HEK293T (cell line): ENCODE results near the gene CAMK1D.

Source experiments
- ARNT ChIP-seq: fragments of 450-650 bp; IDR thresholded peaks from 2 replicates; pipeline ENCODE4 v1.6.1; 2017; ENCODE audit warnings: mild to moderate bottlenecking
- BHLHE40 ChIP-seq: fragments of 450-650 bp; IDR thresholded peaks from 2 replicates; pipeline ENCODE4 v1.6.1; 2016; ENCODE audit warnings: mild to moderate bottlenecking, moderate library complexity, borderline replicate concordance
- CTBP1 ChIP-seq: fragments of 450-650 bp; IDR thresholded peaks from 2 replicates; pipeline ENCODE4 v1.6.1; 2016; ENCODE audit warnings: borderline replicate concordance
- ELF4 ChIP-seq: fragments of 450-650 bp; IDR thresholded peaks from 2 replicates; pipeline ENCODE4 v1.6.1; 2017; ENCODE audit warnings: antibody characterized with exemption
- FOXA1 ChIP-seq: fragments of 450-650 bp; IDR thresholded peaks from 2 replicates; pipeline ENCODE4 v1.6.1; 2016; ENCODE audit warnings: mild to moderate bottlenecking
- FOXM1 ChIP-seq: fragments of 450-650 bp; IDR thresholded peaks from 2 replicates; pipeline ENCODE4 v1.6.1; 2017; ENCODE audit warnings: mild to moderate bottlenecking, borderline replicate concordance
- HDGF ChIP-seq: fragments of 450-650 bp; IDR thresholded peaks from 2 replicates; pipeline ENCODE4 v1.6.1; 2017; ENCODE audit warnings: antibody characterized with exemption, borderline replicate concordance
- L3MBTL2 ChIP-seq: fragments of 450-650 bp; conservative IDR thresholded peaks from 2 replicates; pipeline ENCODE4 v1.6.1; 2016; ENCODE audit warnings: mild to moderate bottlenecking
- NFRKB ChIP-seq: fragments of 450-650 bp; IDR thresholded peaks from 2 replicates; pipeline ENCODE4 v1.6.1; 2016; ENCODE audit warnings: mild to moderate bottlenecking, moderate library complexity
- SP1 ChIP-seq: fragments of 450-650 bp; IDR thresholded peaks from 2 replicates; pipeline ENCODE4 v1.6.1; 2017
- SUZ12 ChIP-seq: fragments of 450-650 bp; IDR thresholded peaks from 2 replicates; pipeline ENCODE4 v1.6.1; 2016; ENCODE audit warnings: mild to moderate bottlenecking
- ZNF384 ChIP-seq: fragments of 450-650 bp; IDR thresholded peaks from 2 replicates; pipeline ENCODE4 v1.6.1; 2016
- TF ChIP-seq, protein P1 (sequence below): fragments of 450-650 bp; IDR thresholded peaks from 2 replicates; pipeline ENCODE4 v1.6.1; 2016

DNA sequence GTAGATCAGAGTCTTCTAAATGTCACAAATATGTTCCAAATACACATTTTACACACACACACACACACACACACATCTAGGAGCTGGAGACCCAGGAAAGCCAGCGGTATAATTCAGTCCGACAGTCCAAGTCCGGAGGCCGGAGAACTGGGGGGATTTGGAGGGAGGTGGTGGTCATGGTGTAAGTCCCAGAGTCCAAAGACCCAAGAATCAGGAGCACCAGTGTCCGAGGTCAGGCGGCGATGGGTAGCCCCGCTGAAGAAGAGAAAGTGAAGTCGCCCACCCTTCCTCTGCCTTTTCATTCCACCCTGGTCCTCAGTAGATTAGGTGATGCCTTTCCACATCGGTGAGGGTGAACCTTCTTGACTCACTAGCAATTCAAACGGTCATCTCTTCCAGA is 154.8 kb downstream of the CAMK1D start:
- TF ChIP-seq FOXA1 = no peak
- TF ChIP-seq FOXM1 = no peak
- TF ChIP-seq ARNT = no peak
- TF ChIP-seq ZNF384 = no peak
- no peak for TF ChIP-seq SUZ12
- TF ChIP-seq CTBP1 = no peak
- no peak for TF ChIP-seq SP1
- TF ChIP-seq, protein P1, sequence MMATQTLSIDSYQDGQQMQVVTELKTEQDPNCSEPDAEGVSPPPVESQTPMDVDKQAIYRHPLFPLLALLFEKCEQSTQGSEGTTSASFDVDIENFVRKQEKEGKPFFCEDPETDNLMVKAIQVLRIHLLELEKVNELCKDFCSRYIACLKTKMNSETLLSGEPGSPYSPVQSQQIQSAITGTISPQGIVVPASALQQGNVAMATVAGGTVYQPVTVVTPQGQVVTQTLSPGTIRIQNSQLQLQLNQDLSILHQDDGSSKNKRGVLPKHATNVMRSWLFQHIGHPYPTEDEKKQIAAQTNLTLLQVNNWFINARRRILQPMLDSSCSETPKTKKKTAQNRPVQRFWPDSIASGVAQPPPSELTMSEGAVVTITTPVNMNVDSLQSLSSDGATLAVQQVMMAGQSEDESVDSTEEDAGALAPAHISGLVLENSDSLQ = no peak
- TF ChIP-seq L3MBTL2 = no peak
- TF ChIP-seq HDGF = no peak
- TF ChIP-seq BHLHE40 = no peak
- TF ChIP-seq ELF4 = no peak
- TF ChIP-seq NFRKB = no peak
